ENCODE measurements around the gene KLHL6.
"Not testable (repeated sequence)": the region's sequence is repeated elsewhere in the genome, so short reads cannot be mapped to it uniquely, and the experiment has no call there.

The KLHL6 gene

DNA sequence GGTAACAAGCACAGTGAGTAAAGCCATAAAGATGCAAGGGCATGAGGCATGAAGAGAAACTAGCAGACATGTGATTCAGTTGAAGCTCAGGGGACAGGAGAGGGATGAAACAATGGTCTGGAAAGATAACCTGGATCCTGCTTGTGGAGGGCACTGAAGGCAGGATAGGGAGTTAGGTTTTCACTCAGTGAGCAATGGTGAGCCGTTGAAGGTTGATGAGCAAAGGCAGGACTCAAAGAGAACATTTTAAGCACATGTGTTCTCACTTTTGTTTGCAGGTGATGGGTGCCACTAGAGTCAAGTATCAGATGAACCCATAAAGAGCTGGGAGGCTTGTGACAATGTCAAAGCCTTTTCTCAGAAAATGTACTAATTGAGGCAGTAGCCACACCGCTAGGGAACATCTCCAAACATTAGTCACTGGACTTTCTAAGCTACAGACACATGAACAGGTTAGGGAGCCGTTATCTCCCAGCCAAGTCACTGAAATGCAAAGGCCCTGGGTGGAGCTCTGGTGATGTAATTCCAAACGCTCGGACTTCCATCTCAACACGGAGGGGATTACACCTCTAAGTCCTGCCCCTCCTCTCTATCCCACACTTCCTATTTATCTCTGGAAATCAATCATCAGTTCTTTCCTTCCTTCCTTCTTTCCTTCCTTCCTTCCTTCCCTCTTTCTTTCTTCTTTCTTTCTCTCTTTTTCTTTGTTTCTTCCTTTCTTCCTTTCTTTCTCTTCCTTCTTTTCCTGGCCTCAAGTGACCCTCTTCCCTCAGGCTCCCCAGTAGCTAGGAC, 22.7 kb downstream of the KLHL6 start:
- DNase-seq (ENCODE audit: low read depth, low spot score) = peak; percentile 65

DNA sequence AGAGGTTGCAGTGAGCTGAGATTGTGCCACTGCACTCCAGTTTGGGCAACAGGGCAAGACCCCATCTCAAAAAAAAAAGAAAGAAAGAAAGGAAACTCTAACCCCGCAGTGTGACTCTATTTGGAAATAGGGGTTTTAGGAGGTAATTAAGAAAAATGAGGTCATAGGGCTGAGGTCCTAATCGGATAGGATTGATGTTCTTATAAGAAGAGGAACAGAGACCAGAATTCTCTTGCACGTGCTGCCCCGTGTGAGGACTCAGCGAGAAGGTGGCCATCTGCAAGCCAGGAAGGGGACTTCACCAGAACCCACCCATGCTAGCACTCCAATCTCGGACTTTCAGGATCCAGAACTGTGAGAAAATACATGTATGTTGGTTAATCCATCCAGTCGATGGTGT, 25.8 kb downstream of the KLHL6 start:
- no peak for DNase-seq (ENCODE audit: low read depth, low spot score)

DNA sequence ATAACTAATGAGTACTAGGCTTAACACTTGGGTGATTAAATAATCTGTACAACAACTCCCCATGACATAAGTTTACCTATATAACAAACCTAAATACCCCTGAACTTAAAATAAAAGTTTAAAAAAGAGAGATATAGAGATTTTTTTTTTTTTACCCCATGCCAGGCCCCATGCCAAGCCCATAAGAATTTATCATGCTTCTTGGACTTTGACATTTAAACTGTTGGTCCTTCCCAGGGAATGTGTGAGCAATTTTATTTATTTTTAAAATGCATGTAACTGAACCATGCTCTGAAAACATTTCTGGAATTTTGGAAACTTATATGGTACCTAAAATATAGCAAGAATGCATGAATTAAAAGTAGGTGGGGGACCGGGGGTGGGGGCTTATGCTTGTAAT, 26.3 kb downstream of the KLHL6 start:
- DNase-seq (ENCODE audit: low read depth, low spot score) = no peak

DNA sequence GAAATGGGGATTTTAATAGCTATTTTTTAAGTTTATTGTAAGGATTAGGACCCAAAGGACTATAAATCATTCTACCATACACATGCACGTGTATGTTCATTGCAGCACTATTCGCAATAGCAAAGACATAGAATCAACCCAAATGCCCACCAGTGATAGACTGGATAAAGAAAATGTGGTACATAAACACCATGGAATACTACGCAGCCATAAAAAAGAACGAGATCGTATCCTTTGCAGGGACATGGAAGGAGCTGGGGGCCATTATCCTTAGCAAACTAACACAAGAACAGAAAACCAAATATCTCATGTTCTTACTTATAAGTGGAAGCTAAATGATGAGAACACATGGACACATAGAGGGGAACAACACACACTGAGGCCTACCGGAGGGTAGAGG, 26.7 kb downstream of the KLHL6 start:
- not testable (repeated sequence) for DNase-seq (ENCODE audit: low read depth, low spot score)

DNA sequence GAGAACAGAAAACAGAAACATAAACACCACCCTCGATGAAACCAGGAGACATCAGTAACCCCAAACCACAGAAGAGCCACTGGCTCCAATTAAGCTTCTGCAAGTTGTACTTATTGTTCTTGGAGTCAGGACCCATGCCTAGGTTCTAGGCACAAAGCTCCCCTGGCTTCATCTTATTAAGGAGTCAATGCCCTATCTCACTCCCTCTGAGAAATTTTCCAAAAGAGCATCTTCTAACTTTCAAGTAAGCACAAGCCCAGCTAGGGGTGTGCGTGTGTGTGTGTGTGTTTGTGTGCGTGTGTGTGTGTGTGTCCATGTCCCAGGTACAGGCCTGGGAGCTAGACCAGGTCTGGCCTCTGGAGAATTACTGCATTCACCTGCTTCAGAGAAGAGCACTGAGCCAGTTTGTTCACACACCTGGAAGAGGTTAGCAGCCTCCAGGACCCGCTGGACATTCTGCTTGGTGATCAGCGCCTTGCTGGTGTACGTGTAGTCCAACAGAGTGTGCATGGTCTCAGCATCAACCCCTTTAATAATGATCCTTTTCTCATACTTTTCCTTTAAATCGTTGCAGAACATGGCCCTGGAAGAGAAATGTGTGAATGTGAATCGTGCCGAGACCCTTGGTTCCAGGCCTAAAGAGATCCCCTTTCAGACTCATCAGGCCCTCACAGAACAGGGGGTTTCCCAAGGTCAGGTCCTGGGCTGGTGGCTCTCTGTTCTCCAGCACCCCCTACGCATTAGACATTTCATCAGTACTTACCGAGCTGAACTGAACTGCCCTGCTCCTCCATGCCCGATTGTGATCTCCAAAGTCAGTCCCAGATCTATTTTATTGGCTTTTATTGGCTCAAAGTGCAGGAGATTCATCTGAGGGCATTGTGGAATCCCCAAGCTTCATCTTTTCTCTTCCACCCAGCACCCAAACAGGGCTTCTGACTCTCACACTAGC, 27.8 kb downstream of the KLHL6 start:
- no peak for DNase-seq (ENCODE audit: low read depth, low spot score)

DNA sequence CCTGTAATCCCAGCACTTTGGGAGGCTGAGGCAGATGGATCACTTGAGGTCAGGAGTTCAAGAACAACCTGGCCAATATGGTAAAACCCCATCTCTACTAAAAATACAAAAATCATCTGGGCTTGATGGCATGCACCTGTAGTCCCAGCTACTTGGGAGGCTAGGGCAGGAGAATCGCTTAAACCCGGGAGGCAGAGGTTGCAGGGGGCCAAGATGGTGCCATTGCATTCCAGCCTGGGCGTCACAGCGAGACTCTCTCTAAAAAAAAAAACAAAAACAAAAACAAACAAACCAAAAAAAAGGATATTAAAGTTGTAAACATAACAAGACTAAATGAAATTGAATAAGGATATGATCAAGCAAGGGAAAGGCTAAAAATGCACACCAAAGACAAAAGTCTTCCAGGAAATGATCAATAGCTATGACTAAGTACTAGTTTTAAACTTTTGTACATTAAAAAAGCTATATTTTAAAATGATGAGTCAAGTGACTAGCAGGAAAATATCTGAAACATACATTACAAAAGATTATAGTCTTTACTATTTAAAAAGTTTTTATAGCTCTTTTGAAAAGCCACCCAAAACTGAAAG, 28.6 kb downstream of the KLHL6 start:
- DNase-seq (ENCODE audit: low read depth, low spot score) = no peak

DNA sequence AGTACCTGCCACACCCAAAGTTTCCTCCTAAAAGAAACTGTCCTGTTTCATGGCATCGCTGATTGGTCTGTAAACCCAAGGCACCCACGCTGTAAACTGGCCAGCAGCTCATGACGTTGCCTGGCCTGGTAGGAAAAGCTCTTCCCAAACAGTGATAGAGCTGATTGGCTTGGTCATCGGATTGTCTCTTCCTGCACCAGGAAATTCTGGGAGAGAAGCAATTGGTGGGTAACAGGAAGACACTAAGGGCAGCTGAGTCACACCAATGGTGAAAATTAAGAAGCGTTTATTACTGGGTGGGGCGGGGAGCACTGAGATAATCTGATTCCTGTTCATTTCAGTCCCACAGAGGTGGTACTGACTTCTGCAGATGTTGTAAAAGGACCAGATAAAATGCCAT, 31.0 kb downstream of the KLHL6 start:
- no peak for DNase-seq (ENCODE audit: low read depth, low spot score)

DNA sequence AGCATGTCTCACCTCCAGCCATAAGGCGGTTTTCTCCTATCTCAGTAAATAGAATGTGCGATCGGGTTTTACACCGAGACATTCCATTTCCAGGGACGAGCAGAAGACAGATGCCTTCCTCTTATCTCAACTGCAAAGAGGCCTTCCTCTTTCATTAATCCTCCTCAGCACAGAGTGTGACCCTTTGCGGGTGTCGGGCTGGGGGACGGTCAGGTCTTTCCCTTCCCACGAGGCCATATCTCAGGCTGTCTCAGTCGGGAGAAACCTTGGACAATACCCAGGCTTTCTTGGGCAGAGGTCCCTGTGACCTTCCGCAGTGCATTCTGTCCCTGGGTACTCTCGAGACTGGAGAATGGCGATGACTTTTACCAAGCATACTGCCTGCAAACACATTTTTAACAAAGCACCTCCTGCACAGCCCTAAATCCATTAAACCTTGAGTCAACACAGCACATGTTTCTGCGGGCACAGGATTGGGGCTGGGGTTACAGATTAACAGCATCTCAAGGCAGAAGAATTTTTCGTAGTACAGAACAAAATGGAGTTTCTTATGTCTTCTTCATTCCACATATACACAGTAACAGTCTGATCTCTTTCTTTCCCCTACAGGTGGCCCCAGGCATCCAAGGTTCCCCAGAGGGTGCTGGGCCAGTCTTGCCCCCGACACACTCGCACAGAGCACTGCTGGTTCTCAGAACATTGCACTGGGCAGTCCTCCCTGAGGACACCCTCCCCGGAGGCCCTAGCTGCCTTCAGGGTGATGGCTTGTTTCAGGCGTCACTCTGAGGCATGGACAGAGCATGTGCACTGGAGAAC, 34.6 kb downstream of the KLHL6 start:
- DNase-seq (ENCODE audit: low read depth, low spot score) = not testable (repeated sequence)

DNA sequence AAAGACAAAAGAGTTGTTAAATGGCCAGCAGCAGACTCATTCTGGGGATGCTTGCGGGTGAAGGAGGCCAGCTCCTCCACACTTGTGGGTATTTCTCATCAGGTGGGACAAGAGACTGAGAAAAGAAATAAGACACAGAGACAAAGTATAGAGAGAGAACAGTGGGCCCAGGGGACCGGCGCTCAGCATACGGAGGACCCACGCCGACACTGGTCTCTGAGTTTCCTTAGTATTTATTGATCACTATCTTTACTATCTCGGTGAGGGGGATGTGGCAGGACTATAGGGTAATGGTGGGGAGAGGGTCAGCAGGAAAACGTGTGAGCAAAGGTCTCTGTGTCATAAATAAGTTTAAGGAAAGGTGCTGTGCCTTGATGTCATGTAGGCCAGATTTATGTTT, 35.2 kb downstream of the KLHL6 start:
- not testable (repeated sequence) for DNase-seq (ENCODE audit: low read depth, low spot score)

DNA sequence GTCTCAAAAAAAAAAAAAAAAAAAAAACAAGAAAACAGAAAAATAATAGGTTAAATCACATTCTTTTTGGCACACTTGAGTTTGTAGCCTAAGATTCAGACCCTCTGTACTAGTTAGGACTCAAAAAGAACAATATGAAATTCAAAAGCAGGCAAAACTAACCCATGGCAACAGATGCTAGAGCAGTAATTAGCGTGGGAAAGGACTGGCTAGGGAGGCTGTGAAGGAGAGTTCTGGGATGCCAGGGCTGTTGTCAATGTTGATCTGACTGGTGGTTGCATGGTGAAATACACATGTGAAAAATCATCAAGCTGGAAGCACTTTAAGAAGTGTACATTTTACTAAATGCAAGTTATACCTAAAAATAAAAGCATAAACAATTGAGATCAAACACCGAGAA, 35.6 kb downstream of the KLHL6 start:
- no peak for DNase-seq (ENCODE audit: low read depth, low spot score)

DNA sequence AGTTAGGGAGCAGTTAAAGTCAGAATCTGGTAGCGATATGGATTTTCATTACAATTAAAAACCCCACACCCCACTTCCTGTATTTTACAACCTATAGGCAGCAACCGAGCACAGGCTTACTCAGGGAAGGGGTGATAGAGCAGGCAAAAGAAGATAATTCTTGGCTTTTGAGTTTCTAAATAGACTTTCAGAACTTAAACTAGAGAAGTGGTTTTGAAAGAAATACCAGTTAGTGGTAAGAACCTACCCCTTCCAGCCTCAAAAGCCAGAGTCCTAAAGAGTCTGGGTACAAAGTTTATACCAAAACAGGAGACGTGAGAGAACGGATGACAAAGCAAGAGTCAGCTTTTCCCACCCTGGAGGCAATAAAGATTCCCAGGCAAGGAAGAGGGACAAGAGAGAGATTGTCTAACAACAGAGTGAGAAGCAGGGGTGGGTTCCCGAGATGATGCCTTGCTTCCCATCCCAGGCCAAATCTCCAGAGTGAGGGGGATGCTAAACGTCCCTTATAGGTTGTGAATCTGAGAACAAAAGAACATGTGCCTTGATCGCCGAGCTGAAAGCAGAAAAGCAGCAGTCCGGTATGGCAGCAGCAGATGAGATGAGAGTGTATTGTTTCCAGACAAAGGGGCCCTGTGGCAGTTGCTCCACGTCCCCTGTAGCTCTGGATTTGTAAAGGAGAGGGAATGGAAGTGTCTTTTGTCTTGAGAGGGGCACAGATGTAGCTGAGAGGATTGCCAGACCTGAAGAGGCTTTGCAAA, 36.8 kb downstream of the KLHL6 start:
- peak; percentile 81 for DNase-seq (ENCODE audit: low read depth, low spot score)

DNA sequence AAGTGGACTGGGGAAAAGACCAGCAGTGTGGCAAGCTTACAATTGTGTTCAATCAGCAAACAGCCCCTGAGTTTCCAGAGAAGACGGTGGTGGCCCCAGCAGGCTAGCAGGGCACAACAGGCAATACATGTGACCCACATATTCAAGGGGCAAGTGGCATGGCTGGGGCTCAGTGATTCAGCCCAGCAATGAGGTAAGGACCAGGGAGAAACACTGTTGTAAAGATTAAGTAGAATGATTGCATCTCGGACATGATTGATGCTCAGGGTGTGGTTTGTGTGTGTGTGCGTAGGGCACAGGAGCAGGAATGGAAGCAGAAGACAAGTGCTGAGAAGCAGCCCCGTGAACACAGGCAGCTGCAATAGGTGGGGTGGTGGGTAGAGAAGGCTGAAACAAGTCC, 37.9 kb downstream of the KLHL6 start:
- no peak for DNase-seq (ENCODE audit: low read depth, low spot score)

DNA sequence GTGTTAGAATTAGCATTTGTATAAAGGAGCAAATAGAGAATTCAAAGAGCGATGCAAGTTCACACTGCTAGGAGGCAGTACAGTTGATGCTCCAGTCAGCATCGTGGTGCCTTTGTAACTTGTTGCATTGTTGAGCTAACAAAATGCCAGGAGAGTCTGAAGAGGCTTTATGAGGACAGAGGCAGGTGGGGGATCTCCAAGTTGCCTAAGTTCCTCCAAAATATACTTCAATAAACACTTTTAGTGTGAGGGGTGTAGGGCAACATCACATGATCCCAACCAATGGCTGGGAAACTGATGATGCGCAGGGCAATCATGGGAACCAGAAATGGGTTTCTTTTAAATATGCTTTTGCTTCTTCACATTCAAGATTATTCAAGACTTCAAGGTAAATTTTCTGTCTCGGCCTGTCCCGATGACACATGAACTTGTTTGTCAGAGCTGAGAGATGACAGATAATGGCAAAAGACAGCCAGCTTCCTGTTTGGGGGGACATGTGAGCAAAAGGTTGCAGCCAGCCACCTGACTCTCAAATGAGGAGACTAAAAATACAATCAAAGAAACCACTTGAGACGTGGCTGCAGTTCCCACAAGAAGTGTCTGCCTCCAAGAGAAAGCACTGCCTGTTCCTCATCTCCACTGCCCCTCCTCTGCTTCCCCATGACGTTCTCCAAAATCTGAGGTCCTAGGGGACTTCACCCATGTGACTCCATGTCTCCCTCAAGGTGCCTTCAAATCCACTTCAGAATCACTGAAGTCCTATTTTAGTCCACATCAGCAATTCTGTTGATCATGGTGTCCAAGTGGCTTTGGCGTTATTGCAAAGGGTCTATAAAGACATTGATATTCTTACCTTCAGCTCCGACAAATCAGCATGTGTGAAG, 39.3 kb downstream of the KLHL6 start:
- no peak for DNase-seq (ENCODE audit: low read depth, low spot score)

DNA sequence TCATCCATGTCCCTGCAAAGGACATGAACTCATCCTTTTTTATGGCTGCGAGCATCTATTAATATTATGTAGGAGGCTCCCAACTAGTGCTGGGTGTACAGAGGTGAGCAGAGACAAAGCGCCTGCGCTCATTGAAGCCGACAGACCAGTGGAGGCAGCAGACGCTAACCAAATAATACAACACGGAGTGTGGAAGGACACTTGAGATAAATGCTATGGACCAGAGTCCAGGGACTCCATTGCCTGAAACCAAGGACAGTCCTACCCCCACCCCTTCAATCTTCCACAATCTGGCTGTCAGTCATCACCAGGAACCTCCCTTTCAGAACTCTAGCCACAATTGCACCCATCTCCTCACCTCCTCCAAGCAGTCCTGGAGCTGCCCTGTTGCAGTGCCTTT, 41.5 kb downstream of the KLHL6 start:
- no peak for DNase-seq (ENCODE audit: low read depth, low spot score)

DNA sequence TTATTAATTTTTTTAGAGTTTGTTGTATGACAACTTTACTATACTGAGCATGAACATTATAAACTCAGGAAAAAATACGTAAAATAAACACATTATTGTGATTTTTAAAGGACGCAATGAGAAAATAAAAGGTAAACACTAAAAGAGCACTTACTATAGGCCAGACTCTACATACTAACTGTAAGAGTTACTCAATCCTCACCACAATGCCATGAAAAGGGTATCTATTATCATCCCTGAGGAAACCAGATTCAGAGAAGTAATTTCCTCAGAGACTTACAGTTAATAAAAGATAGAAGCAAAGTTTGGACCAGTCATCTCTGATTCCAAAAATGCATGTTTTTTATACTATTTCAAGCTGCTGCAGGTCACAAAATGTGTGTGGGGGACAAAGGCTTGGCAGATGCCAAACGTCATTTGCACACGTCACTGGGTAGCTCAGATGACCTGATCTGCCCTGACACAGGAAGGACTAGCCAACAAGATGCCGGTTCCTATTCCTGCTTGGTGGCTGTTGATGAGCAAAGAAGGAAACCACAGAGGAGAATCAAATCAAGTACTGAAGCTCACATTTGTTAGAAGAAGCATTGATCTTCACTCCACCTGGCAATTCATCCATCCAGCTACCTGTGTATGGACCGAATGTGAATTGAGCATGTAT, 42.3 kb downstream of the KLHL6 start:
- no peak for DNase-seq (ENCODE audit: low read depth, low spot score)

DNA sequence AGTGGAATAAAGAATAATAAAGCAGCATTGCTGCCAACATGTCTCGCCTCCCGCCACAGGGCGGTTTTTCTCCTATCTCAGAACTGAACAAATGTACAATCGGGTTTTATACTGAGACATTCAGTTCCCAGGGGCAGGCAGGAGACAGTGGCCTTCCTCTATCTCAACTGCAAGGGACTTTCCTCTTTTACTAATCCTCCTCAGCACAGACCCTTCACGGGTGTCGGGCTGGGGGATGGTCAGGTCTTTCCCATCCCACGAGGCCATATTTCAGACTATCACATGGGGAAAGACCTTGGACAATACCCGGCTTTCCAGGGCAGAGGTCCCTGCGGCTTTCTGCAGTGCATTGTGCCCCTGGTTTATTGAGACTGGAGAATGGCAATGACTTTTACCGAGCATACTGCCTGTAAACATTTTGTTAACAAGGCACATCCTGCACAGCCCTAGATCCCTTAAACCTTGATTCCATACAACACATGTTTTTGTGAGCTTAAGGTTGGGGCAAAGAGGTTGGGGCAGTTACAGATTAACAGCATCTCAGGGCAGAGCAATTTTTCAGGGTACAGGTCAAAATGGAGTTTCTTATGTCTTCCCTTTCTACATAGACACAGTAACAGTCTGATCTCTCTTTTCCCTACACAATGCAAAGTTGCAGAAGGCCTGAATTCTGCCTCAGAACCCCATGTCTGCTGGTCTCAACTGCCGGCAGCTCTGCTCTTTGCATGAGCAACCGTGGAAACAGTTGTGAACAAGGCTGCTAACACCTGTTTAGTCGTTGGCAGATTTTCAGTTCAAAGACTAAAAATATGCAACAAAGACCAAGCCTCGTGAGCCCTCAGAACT, 44.0 kb downstream of the KLHL6 start:
- not testable (repeated sequence) for DNase-seq (ENCODE audit: low read depth, low spot score)

DNA sequence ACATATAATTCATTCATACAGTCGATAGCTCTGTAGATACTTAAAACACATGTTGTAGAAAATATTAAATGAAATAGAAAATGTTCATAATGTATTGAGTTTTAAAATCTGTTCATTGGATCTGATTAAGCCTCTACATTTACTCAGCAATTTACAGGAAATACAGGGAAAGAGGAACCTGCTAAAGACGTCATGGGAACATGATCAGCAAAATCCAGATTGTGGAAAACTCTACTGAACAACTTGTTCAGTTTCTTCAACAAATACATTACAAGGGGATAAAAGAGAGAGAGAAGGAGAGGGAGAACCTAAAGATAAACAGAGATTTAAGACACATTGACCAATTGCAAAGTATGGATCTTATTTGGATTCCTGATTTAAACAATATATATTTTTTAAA, 46.7 kb downstream of the KLHL6 start:
- no peak for DNase-seq (ENCODE audit: low read depth, low spot score)

DNA sequence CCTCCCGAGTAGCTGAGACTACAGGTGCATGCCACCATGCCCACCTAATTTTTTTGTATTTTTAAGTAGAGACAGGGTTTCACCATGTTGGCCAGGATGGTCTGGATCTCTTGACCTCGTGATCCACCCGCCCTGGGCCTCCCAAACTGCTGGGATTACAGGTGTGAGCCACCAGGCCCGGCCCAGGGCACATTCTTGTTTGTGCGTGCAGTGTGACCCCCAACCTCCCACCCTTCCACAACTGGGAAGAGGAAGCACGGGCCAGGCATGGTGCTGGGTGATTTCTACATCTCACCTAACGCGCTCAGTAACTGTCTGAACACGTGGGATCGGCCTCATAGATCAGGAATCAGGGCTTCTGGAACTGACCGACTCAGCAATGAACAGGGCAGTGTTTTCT, 48.0 kb downstream of the KLHL6 start:
- DNase-seq (ENCODE audit: low read depth, low spot score) = no peak
